Prostate gland (tissue), 2 donors: ENCODE results near the gene PTBP3. TPM values are rescaled to one million over a fixed set of nuclear protein-coding genes. Genes with fewer than 3 reads are reported as not detected.

Experiments
- DNase-seq: peaks from one replicate; pipeline ENCODE4 v3.0.0-alpha.2; 2019; ENCODE audit warnings: low spot score
- H3K27ac ChIP-seq, 2 donors: fragments of 200-600 bp; sonication (generic); 2 replicates each; pipeline ENCODE4 v1.5.1; 2017 to 2019
- H3K27me3 ChIP-seq: fragments of 200-600 bp; sonication (generic); replicated peaks from 2 replicates; pipeline ENCODE4 v1.5.1; 2019; ENCODE audit not compliant: insufficient read depth
- H3K36me3 ChIP-seq, 2 donors: fragments of 200-600 bp; sonication (generic); 1 replicate in 1 of 2; 2 replicates in 1 of 2; pipeline versions ENCODE4 v1.5.1 to v1.8.1; 2017 to 2019
- H3K4me1 ChIP-seq: fragments of 200-600 bp; sonication (generic); replicated peaks from 2 replicates; pipeline ENCODE4 v1.5.1; 2019
- H3K4me3 ChIP-seq, 2 donors: fragments of 200-600 bp; sonication (generic); 2 replicates each; pipeline ENCODE4 v1.5.1; 2017 to 2019
- H3K9me3 ChIP-seq: fragments of 200-600 bp; sonication (generic); 2 replicates; pipeline ENCODE4 v1.5.1; 2017
- POLR2A ChIP-seq: fragments of 450-650 bp; IDR thresholded peaks from one replicate; pipeline ENCODE4 v1.6.1; 2016; ENCODE audit warnings: antibody characterized with exemption, mild to moderate bottlenecking
- POLR2AphosphoS5 ChIP-seq: sonication (generic); formaldehyde crosslinking; IDR thresholded peaks from one replicate; pipeline ENCODE4 v1.6.1; 2017; ENCODE audit warnings: antibody characterized with exemption
- WGBS: methylation state at CpG from one replicate; pipeline ENCODE4 v1.1.5; 2018; 5-methylcytosine and 5-hydroxymethylcytosine counted together
- intact Hi-C: fragments of 100-400 bp; cut with DNase I; formaldehyde crosslinking; loops from one replicate; pipeline ENCODE4 v1.14.2; 2022
- total RNA-seq, 2 donors: library from RNA; depleted of rRNA; stranded (reverse); fragments of >200 nt; gene quantifications; one replicate each; pipeline ENCODE4 v1.1.0, GENCODE V29; 2016
- TF ChIP-seq, protein P1 (sequence below), 4 experiments: fragments of 200-600 bp in 2 of 4; fragments of 450-650 bp in 2 of 4; sonication (generic) in 2 of 4; IDR thresholded peaks; 1 replicate in 3 of 4; 2 replicates in 1 of 4; pipeline ENCODE4 v1.5.1; 2016 to 2019; ENCODE audit warnings: antibody characterized with exemption in 4 of 4, mild to moderate bottlenecking in 2 of 4, moderate library complexity in 2 of 4

Gene PTBP3, protein sequence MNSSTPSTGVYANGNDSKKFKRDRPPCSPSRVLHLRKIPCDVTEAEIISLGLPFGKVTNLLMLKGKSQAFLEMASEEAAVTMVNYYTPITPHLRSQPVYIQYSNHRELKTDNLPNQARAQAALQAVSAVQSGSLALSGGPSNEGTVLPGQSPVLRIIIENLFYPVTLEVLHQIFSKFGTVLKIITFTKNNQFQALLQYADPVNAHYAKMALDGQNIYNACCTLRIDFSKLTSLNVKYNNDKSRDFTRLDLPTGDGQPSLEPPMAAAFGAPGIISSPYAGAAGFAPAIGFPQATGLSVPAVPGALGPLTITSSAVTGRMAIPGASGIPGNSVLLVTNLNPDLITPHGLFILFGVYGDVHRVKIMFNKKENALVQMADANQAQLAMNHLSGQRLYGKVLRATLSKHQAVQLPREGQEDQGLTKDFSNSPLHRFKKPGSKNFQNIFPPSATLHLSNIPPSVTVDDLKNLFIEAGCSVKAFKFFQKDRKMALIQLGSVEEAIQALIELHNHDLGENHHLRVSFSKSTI
- total RNA-seq = 100 to 1,000 TPM in 1 of 2 donors, 10 to 100 TPM in 1; 56.6 to 140 TPM

- H3K4me3 ChIP-seq = peak within 1 kb of the TSS; percentile 99
- peak; percentile 45 for TF ChIP-seq POLR2AphosphoS5
- peak; percentile 85 for TF ChIP-seq POLR2A
- TF ChIP-seq, protein P1, sequence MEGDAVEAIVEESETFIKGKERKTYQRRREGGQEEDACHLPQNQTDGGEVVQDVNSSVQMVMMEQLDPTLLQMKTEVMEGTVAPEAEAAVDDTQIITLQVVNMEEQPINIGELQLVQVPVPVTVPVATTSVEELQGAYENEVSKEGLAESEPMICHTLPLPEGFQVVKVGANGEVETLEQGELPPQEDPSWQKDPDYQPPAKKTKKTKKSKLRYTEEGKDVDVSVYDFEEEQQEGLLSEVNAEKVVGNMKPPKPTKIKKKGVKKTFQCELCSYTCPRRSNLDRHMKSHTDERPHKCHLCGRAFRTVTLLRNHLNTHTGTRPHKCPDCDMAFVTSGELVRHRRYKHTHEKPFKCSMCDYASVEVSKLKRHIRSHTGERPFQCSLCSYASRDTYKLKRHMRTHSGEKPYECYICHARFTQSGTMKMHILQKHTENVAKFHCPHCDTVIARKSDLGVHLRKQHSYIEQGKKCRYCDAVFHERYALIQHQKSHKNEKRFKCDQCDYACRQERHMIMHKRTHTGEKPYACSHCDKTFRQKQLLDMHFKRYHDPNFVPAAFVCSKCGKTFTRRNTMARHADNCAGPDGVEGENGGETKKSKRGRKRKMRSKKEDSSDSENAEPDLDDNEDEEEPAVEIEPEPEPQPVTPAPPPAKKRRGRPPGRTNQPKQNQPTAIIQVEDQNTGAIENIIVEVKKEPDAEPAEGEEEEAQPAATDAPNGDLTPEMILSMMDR (IDR thresholded peaks at IDR 0.05) = peak in 1 of 4 experiments; percentile 23
- H3K9me3 ChIP-seq = no peaks in the 10 kb centered on the region
- H3K27ac ChIP-seq = peak within 1 kb of the TSS; percentile 97 to 100
- H3K36me3 ChIP-seq = no peaks in the 10 kb centered on the region
- under 1% methylated on average over 71 of the region's 90 CpGs for whole genome bisulfite sequencing
- DNase-seq = peak; percentile 78
- H3K4me1 ChIP-seq = no peaks in the 10 kb centered on the region
- no peaks in the 10 kb centered on the region for H3K27me3 ChIP-seq
- intact Hi-C loops = loop anchor here (2.0 to 10.0 kb wide), 6 partner anchors 49 to 482 kb away; partner anchors contain the start of genes HSDL2, INIP and UGCG
These were observed at the start of gene PTBP3 for GRCh38 chr9:112332977-112333638. Gene PTBP3, minus strand, starts transcription at chr9:112333619. Its CDS starts 35,754 bp downstream, at chr9:112297865.

GRCh38 chr9:112382501-112383364 lies 49.3 kb upstream of the PTBP3 start:
- no peaks in the 10 kb centered on the region for H3K27me3 ChIP-seq
- H3K27ac ChIP-seq = no peak overlapping the region
- no peaks in the 10 kb centered on the region for H3K36me3 ChIP-seq
- intact Hi-C loops = loop anchor here (5.0 to 10.0 kb wide), 4 partner anchors 50 to 370 kb away; partner anchors contain the start of genes INIP, PTBP3 and SNX30
- WGBS = 89% methylated on average over 11 of the region's 11 CpGs
- DNase-seq = no peak
- no peaks in the 10 kb centered on the region for H3K4me1 ChIP-seq
- no peak overlapping the region for H3K4me3 ChIP-seq
- TF ChIP-seq, protein P1 (IDR thresholded peaks at IDR 0.05) = no peak
- TF ChIP-seq POLR2AphosphoS5 = no peak
- no peaks in the 10 kb centered on the region for H3K9me3 ChIP-seq

GRCh38 chr9:112382066-112382465 lies 48.6 kb upstream of the PTBP3 start:
- Histone ChIP-seq H3K4me3 (no peak overlapping the region), H3K36me3 (no peaks in the 10 kb centered on the region), H3K4me1 (no peaks in the 10 kb centered on the region), H3K27me3 (no peaks in the 10 kb centered on the region), H3K27ac (no peak overlapping the region), H3K9me3 (no peaks in the 10 kb centered on the region)
- DNase-seq = no peak
- WGBS = 98% methylated on average over 7 of the region's 7 CpGs
- intact Hi-C loops = loop anchor here (5.0 to 10.0 kb wide), 4 partner anchors 50 to 370 kb away; partner anchors contain the start of genes INIP, PTBP3 and SNX30
- TF ChIP-seq, protein P1 (IDR thresholded peaks at IDR 0.05) = no peak
- TF ChIP-seq POLR2AphosphoS5 (no peak), POLR2A (no peak)

DNA sequence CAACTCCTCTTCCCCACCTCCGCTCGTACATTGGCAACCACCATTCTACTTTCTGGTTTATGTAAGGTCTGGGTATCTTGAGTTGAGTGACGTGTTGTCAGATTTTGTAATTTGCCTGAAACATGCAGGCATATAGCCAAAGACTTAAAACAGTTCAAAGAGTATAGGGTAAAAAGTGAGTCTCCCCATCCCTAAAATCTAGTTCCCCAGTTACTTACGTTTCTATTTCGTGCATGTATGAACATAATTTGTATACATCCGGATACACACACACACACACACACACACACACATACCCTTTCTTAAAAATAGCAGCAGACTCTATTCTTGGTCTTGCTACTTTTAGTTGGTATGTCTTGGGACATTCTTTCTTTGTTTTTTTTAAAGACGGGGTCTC lies 47.4 kb upstream of the PTBP3 start:
- intact Hi-C loops = loop anchor here (5.0 to 10.0 kb wide), 4 partner anchors 49 to 371 kb away; partner anchors contain the start of genes INIP, PTBP3 and SNX30
- TF ChIP-seq POLR2A = no peak
- TF ChIP-seq, protein P1 (IDR thresholded peaks at IDR 0.05) = no peak
- TF ChIP-seq POLR2AphosphoS5 = no peak
- Histone ChIP-seq H3K4me3 (peak overlapping the region; percentile 50 to 61), H3K9me3 (no peaks in the 10 kb centered on the region), H3K27ac (peak overlapping the region in 1 of 2 donors; percentile 96), H3K36me3 (no peaks in the 10 kb centered on the region), H3K27me3 (no peaks in the 10 kb centered on the region), H3K4me1 (no peaks in the 10 kb centered on the region)
- 45% methylated on average over 7 of the region's 7 CpGs for WGBS
- DNase-seq = no peak
